Thyroid gland (tissue), 4 donors: ENCODE data around the gene CCDC85B. TPM values are rescaled to one million over a fixed set of nuclear protein-coding genes. Genes with fewer than 3 reads are reported as not detected.

ENCODE experiments used
- DNase-seq, 2 donors: peaks; one replicate each; pipeline ENCODE4 v3.0.0-alpha.2; 2019
- H3K27ac ChIP-seq, 3 donors: fragments of 200-600 bp; sonication (generic); 1 replicate in 2 of 3; 2 replicates in 1 of 3; pipeline ENCODE4 v1.5.1; 2016 to 2019; ENCODE audit warnings: mild to moderate bottlenecking in 1 of 3, moderate library complexity in 1 of 3
- H3K27me3 ChIP-seq: fragments of 200-600 bp; sonication (generic); one replicate; pipeline ENCODE4 v1.5.1; 2019
- H3K36me3 ChIP-seq, 2 donors: fragments of 200-600 bp; sonication (generic); one replicate each; pipeline ENCODE4 v1.5.1; 2016 to 2019
- H3K4me1 ChIP-seq, 2 donors: fragments of 200-600 bp; sonication (generic); one replicate each; pipeline ENCODE4 v1.5.1; 2017 to 2019
- H3K4me3 ChIP-seq, 3 donors: fragments of 200-600 bp; sonication (generic); replicated peaks in 1 of 3; 1 replicate in 2 of 3; 2 replicates in 1 of 3; pipeline ENCODE4 v1.5.1; 2016; ENCODE audit warnings: mild to moderate bottlenecking in 1 of 3
- H3K9me3 ChIP-seq: fragments of 200-600 bp; sonication (generic); one replicate; pipeline ENCODE4 v1.5.1; 2017
- CTCF ChIP-seq, 6 experiments: fragments of 200-600 bp in 3 of 6; fragments of 450-650 bp in 3 of 6; sonication (generic) in 3 of 6; IDR thresholded peaks; one replicate each; pipeline ENCODE4 v1.5.1; 2016 to 2019; ENCODE audit warnings: antibody characterized with exemption in 6 of 6, mild to moderate bottlenecking in 2 of 6, inconsistent platforms in 1 of 6, moderate library complexity in 1 of 6
- POLR2A ChIP-seq, 2 donors: fragments of 450-650 bp; IDR thresholded peaks; one replicate each; pipeline ENCODE4 v1.6.1; 2017; ENCODE audit warnings: antibody characterized with exemption in 2 of 2, mild to moderate bottlenecking in 2 of 2, moderate library complexity in 1 of 2
- WGBS, 2 donors: methylation state at CpG; one replicate each; pipeline ENCODE4 v1.1.5; 2017; 5-methylcytosine and 5-hydroxymethylcytosine counted together
- intact Hi-C: fragments of 100-400 bp; cut with DNase I; formaldehyde crosslinking; loops from one replicate; pipeline ENCODE4 v1.15.1; 2023
- total RNA-seq, 4 donors: library from RNA; depleted of rRNA; stranded (reverse); fragments of >200 nt; gene quantifications; one replicate each; pipeline ENCODE4 v1.2.3, GENCODE V29; 2016

CCDC85B gene
- total RNA-seq, 4 donors from 2014 or later = 29.8 to 73.8 (median 42.9) TPM

- WGBS, 2 donors = 89 to 92% methylated on average over 10 of the region's 10 CpGs
- no peak for TF ChIP-seq CTCF (IDR thresholded peaks at IDR 0.05)
- TF ChIP-seq POLR2A (IDR thresholded peaks at IDR 0.05) = no peak
- peaks cover 32 to 34% of the 10 kb centered on the region in 2 donors for H3K36me3 ChIP-seq
- H3K4me1 ChIP-seq = peaks cover 4 to 15% of the 10 kb centered on the region in 2 donors
- no peak for DNase-seq
- no peak overlapping the region for H3K4me3 ChIP-seq
- H3K27me3 ChIP-seq = no peaks in the 10 kb centered on the region
- intact Hi-C loops = no loop called here
- H3K27ac ChIP-seq = no peak overlapping the region
- H3K9me3 ChIP-seq = no peaks in the 10 kb centered on the region
These were observed 38.5 kb upstream of the CCDC85B start for GRCh38 chr11:65851811-65852507.

GRCh38 chr11:65852508-65853245, 37.8 kb upstream of the CCDC85B start:
- Histone ChIP-seq H3K4me3 (no peak overlapping the region), H3K9me3 (no peaks in the 10 kb centered on the region), H3K36me3 (peaks cover 32 to 34% of the 10 kb centered on the region in 2 donors), H3K27ac (no peak overlapping the region), H3K27me3 (no peaks in the 10 kb centered on the region), H3K4me1 (peaks cover 4 to 15% of the 10 kb centered on the region in 2 donors)
- TF ChIP-seq POLR2A (IDR thresholded peaks at IDR 0.05) (no peak), CTCF (IDR thresholded peaks at IDR 0.05) (no peak)
- DNase-seq = no peak
- 94 to 95% methylated on average over 23 to 25 of the region's 33 CpGs for WGBS, 2 donors
- intact Hi-C loops = no loop called here

- Histone ChIP-seq H3K4me1 (peaks cover 4 to 15% of the 10 kb centered on the region in 2 donors), H3K36me3 (peaks cover 32 to 34% of the 10 kb centered on the region in 2 donors), H3K4me3 (no peak overlapping the region), H3K9me3 (no peaks in the 10 kb centered on the region), H3K27ac (no peak overlapping the region), H3K27me3 (no peaks in the 10 kb centered on the region)
- WGBS, 2 donors = 94 to 100% methylated on average over 6 of the region's 6 CpGs
- DNase-seq = no peak
- intact Hi-C loops = no loop called here
- no peak for TF ChIP-seq CTCF (IDR thresholded peaks at IDR 0.05)
- no peak for TF ChIP-seq POLR2A (IDR thresholded peaks at IDR 0.05)
These were observed 37.1 kb upstream of the CCDC85B start for GRCh38 chr11:65853246-65853979.

GRCh38 chr11:65854161-65854592, 36.3 kb upstream of the CCDC85B start:
- Histone ChIP-seq H3K27me3 (no peaks in the 10 kb centered on the region), H3K4me1 (peaks cover 4 to 18% of the 10 kb centered on the region in 2 donors), H3K36me3 (peaks cover 32 to 34% of the 10 kb centered on the region in 2 donors), H3K9me3 (no peaks in the 10 kb centered on the region), H3K27ac (no peak overlapping the region), H3K4me3 (no peak overlapping the region)
- intact Hi-C loops = no loop called here
- no peak for DNase-seq
- WGBS, 2 donors = 86 to 96% methylated on average over 2 to 4 of the region's 4 CpGs
- TF ChIP-seq CTCF (IDR thresholded peaks at IDR 0.05) = no peak
- TF ChIP-seq POLR2A (IDR thresholded peaks at IDR 0.05) = no peak
